Urinary bladder (tissue), 4 donors: Measurements from ENCODE around the gene PTGR3. TPM values are rescaled to one million over a fixed set of nuclear protein-coding genes. Genes with fewer than 3 reads are reported as not detected.

Experiments
- DNase-seq: peaks from one replicate; pipeline ENCODE4 v3.0.0-alpha.2; 2015; ENCODE audit errors: extremely low spot score
- H3K27ac ChIP-seq: one replicate; pipeline ENCODE4 v1.5.1; 2013; ENCODE audit warnings: low read depth, mild to moderate bottlenecking, moderate library complexity
- H3K36me3 ChIP-seq: one replicate; pipeline ENCODE4 v1.6.1; 2013; ENCODE audit warnings: mild to moderate bottlenecking, moderate library complexity; ENCODE audit not compliant: insufficient read depth
- H3K4me1 ChIP-seq: one replicate; pipeline ENCODE4 v1.6.1; 2013; ENCODE audit warnings: mild to moderate bottlenecking, moderate library complexity; ENCODE audit not compliant: insufficient read depth
- H3K4me3 ChIP-seq: one replicate; pipeline ENCODE4 v1.5.1; 2013; ENCODE audit warnings: low read depth, low read length
- WGBS: extraction: QIAGEN DNeasy Blood & Tissue Kit; methylation state at CpG from one replicate; pipeline ENCODE4 v1.1.7; 2013; 5-methylcytosine and 5-hydroxymethylcytosine counted together
- polyA plus RNA-seq: library from polyadenylated mRNA; stranded (reverse); fragments of 200-250 nt; gene quantifications from one replicate; pipeline ENCODE4 v1.2.3, GENCODE V29; 2013
- total RNA-seq: library from RNA; depleted of rRNA; stranded (reverse); fragments of >200 nt; gene quantifications from one replicate; pipeline ENCODE4 v1.2.3, GENCODE V29; 2014
- donor health status: healthy with polysubstance abuse.
- donor health status: healthy.

The PTGR3 gene
- total and polyA plus RNA-seq, 2 donors: 20.8 to 23.9 TPM

DNA sequence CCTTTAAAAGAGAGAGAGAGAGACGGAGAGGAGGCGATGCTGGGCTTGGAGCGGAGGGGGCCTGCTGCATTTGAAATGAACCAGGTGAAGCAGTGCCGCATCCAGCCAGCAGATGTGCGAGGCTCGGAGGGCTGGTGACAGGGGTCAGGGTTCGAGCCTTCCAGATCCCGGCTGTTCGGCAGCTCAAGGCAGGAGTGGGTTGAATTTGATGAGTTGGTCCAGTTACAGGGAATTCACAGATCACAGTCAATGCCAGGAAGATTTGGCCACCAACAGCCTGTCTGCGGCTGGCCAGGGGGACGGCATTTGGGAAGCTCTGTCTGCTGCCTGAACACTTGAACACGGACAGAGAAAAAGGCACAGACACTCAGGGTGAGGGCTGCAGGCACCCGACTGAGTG, 48.6 kb downstream of the PTGR3 start:
- no peak for DNase-seq
- Histone ChIP-seq H3K27ac (no peak overlapping the region), H3K4me1 (no peaks in the 10 kb centered on the region), H3K4me3 (no peak overlapping the region), H3K36me3 (no peaks in the 10 kb centered on the region)
- 38% methylated on average over 13 of the region's 13 CpGs for WGBS

DNA sequence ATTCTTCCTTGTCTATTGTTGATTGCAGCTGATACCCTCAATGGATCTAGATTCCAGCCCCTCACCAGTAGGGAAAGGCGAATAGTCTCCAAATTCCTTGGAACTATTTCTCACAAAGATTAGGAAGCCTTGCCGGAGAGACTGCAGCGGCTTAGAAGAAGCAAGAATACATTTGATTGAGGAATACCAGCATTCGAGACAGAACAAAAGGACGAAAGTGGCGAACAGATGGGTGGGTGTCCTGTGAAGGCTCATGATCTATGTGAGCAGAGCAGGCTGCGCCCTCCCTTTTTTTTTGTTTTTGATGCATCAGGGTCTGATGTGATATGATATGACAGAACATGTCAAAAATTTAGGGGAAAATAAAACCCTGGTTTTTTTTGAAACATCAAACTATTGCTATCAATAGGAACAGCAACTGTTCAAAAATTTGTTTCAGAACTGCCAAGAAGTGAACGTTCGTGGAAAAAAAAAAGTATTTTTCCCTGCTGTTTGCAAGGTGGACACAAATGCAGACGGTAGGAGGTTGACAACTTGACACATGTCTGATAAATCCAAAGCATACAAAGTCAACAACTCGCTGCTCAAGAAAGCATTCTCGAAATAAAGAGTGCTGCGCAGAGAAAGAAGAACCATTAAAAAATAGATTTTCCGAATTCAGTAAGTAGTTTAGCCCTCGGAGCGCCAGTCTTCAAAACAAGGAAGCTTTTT, 49.1 kb downstream of the PTGR3 start:
- Histone ChIP-seq H3K4me3 (no peak overlapping the region), H3K27ac (no peak overlapping the region), H3K4me1 (no peaks in the 10 kb centered on the region), H3K36me3 (no peaks in the 10 kb centered on the region)
- no peak for DNase-seq
- 66% methylated on average over 16 of the region's 16 CpGs for WGBS

DNA sequence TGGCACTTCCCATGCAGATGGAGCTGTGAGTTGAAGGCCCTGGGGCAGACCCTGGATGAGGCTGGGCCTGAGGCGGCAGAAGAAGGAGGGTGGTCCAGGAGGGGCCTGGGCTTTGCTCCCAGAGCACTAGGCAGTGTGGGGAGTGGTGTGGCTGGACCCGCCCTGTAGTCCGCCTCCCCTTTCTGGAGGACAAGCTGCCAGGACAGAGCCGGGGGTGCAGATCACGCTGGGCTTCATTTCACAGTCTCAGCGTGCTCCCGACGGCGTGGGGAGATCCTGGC, 49.8 kb downstream of the PTGR3 start:
- H3K36me3 ChIP-seq: no peaks in the 10 kb centered on the region
- DNase-seq: no peak
- no peak overlapping the region for H3K4me3 ChIP-seq
- 85% methylated on average over 9 of the region's 9 CpGs for WGBS
- no peak overlapping the region for H3K27ac ChIP-seq
- H3K4me1 ChIP-seq: no peaks in the 10 kb centered on the region

Other genes with a start within 250 kb of the PTGR3 start
- 10.3 TPM for gene TSHZ1, start 1.7 kb upstream of the PTGR3 start, total RNA-seq
- gene TSHZ1, start 1.7 kb upstream of the PTGR3 start, polyA plus RNA-seq: 22.5 TPM
- gene SMIM21, start 218.6 kb upstream of the PTGR3 start, total RNA-seq: not detected
- gene SMIM21, start 218.6 kb upstream of the PTGR3 start, polyA plus RNA-seq: not detected